ENCODE results near the gene RIPPLY2.
"Not testable (repeated sequence)": the region's sequence is repeated elsewhere in the genome, so short reads cannot be mapped to it uniquely, and the experiment has no call there.

The RIPPLY2 gene

GRCh38 chr6:83860782-83861495, 7.8 kb downstream of the RIPPLY2 start:
- DNase-seq, result peak; percentile 57 to 58

- no peak for DNase-seq
Observed at GRCh38 chr6:83862776-83863471, 9.8 kb downstream of the RIPPLY2 start.

DNA sequence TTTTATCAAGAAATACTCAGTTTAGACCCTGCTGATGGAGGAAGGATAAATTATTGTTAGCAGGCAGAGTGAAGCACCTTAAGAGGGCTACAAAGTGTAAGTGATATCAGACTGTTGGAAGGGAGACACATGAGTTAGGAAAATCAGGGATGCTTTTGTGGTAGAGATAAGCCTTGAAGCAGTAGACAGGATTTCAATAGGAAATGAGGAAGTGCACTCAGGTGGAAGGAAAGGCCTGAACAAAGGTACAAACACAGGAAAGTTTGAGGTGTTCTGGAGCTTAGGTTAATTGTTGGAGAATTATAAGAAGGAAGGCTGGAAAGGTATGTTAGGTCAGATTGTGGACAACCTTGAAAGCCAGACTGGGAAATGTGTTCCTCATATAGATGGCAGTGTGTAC, 13.9 kb downstream of the RIPPLY2 start:
- DNase-seq, result no peak

DNA sequence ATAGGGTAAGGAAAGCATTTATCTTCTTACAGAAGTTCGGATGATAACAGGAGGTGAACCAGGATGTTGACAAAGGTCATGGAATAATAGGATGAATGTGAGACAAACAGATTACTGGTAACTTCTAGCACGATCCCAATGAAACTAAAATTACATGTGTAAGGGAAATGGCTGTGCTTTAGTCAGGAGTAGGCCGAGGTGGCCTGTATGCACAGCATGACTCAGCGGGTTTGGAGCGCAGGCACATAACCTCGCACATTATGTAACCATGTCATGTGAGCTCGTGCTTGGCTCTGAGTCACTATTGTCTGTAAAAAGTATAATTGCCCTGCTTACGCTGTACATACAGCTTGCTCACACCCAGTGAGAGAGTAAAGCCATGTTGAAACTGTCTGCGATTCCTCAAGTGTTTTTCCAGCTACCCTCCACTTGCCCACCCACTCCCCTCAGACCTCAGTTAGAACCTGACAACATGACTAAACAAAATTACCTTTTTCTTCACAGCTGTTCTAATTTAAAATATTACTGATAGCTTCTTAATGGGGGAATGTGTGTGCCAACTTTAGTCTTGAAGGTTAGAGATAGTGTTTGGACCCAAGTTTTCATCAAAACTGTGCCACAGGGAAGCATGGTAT, 14.5 kb downstream of the RIPPLY2 start:
- no peak for DNase-seq

GRCh38 chr6:83868639-83869038, 15.5 kb downstream of the RIPPLY2 start:
- no peak for DNase-seq

DNA sequence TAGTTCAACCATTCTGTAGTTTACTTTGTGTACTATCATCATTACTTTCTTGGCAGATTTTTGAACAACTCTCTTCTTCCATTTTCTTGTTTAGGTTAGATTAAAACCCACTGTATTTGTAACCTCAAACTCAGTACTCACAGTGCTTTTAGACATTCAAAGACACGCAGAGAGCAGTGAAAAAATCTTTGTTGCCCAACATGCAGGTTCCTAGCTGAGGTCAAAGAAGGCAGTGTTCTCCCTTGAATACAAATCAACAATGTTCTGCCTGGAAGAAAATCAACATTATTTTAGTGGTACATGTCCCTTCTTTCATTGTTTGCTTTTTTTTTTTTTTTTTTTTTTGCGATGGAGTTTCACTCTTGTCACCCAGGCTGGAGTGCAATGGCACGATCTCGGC, 17.5 kb downstream of the RIPPLY2 start:
- DNase-seq, result no peak

GRCh38 chr6:83872386-83873118, 19.4 kb downstream of the RIPPLY2 start:
- no peak for DNase-seq

GRCh38 chr6:83873869-83874268, 20.7 kb downstream of the RIPPLY2 start:
- DNase-seq, result peak; percentile 68 to 73

GRCh38 chr6:83875843-83876242, 22.7 kb downstream of the RIPPLY2 start:
- no peak for DNase-seq

DNA sequence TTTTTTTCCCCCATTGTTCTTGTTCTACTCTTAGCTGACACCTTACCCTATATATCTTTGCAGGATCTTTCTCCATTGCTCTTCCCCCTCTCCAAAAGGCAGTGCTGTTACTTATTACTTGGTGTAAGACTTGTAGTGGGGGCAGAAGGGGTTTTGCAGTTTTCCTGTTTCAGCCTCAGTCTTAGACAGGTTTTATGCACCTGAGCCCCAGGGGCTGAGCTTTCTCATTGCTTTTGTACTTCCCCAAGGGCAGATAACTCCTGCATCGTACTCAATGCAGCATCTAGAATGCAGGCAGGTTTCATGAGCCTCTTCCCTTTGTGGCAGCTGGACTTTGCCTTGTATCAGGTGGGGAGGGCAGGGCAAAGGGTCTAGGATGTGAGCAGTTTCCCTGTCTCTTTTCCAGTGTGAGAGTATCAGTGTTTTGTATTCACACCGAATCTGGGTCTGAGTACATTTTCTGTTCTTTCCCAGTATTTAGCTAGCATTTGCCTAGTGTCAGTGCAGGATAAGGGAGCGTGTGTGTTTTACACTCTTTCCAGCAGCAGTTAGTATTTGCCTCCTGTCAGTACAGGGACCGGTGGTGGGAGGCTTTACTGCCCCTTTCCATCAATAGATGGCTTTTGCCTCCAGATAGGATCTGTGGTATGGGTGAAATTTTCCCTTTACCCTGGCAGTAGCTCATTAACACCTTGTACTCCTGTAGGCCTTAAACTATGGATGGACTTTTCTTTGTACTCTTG, 25.9 kb downstream of the RIPPLY2 start:
- DNase-seq, result no peak

DNA sequence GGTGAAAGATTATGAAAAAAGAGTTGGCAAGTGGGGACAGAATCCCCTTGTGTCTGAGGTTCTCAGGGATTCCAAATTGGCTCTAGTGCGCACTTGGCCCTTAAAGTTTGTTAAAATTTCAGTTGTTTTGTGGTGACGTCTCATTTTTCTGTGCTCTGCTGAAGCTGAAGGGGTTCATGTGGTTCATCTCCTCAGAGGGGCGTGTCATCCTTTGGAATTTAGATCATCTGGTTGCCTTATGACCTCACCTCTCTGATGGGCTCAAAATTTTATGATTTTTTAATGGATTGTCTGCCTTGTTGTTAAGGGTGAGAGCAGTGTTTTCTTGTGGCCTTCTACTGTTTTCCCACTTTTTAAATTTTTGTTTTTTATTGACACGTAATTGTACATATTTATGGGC, 26.6 kb downstream of the RIPPLY2 start:
- no peak for DNase-seq

DNA sequence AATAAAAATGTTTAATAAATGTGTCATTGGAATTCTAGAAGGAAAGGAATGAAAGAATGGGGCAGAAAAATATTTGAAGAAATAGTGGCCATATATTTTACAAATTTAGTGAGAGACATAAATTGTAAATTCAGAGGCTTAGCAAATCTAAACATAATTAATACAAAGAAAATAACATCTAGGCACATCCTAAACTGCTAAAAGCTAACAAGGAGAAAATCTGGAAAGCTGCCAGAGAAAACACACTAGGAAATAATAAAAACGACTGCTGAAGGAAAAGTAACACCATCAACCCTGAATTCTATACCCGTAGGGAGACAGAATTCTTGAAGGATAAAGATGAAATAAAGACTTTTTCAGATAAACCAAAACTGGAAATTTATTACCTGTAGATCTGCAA, 30.1 kb downstream of the RIPPLY2 start:
- DNase-seq, result no peak

GRCh38 chr6:83884523-83884922, 31.4 kb downstream of the RIPPLY2 start:
- peak; percentile 74 to 86 for DNase-seq

- DNase-seq, result no peak
Observed at GRCh38 chr6:83885984-83886383, 32.8 kb downstream of the RIPPLY2 start.

- DNase-seq, result no peak
Observed at GRCh38 chr6:83889621-83890020, 36.5 kb downstream of the RIPPLY2 start.

DNA sequence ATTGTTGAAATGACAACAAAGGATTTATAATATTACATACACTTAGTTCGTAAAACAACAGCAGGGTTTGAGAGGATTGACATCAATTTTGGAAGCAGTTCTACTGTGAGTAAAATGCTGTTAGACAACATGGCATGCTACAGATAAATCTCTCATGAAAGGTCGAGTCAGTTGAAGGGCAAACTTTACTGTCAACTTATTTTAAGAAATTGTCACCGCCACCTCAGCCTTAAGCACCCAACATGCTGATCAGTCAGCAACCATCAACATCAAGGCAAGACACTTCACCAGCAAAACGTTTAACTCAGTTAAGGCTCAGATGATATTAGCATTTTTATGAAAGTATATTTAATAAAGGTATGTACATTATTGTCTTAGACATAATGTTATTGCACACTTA, 37.4 kb downstream of the RIPPLY2 start:
- no peak for DNase-seq

GRCh38 chr6:83891586-83891985, 38.4 kb downstream of the RIPPLY2 start:
- DNase-seq, result no peak

DNA sequence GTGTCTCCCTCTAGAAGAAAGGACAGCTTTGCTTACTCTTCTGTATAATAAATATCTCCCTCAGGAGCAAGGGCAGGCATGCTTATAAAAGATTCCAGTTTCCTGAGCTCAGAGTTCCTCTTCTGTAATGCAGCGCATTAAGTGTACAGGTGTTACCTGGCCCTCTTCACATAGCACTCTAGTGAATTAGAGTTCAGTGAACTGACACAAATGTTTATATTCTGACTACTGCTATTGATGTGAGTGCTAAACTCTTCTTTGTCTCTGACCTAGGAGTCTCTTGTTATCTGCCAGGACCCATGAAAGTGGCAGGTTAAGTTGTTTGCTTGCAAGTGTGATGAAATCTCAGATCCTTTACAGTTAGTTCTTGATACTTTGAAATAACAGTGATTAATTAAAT, 39.9 kb downstream of the RIPPLY2 start:
- no peak for DNase-seq

DNA sequence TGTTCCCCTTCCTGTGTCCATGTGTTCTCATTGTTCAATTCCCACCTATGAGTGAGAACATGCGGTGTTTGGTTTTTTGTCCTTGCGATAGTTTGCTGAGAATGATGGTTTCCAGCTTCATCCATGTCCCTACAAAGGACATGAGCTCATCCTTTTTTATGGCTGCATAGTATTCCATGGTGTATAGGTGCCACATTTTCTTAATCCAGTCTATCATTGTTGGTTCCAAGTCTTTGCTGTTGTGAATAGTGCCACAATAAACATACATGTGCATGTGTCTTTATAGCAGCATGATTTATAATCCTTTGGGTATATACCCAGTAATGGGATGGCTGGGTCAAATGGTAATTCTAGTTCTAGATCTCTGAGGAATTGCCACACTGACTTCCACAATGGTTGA, 43.9 kb downstream of the RIPPLY2 start:
- DNase-seq, result not testable (repeated sequence)

DNA sequence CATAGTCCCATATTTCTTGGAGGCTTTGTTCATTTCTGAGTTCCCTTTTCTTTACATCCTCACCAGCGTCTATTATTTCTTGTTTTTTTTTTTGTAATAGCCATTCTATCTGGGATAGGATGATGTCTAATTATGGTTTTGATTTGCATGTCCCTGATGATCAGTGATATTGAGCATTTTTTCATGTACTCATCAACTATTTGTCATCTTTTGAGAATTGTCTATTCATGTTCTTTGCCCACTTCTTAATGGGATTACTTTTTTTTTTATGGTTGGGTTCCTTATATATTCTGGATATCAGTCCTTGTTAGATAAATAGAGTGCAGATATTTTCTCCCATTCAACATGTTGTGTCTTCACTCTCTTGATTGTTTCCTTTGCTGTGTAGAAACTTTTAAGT, 48.5 kb downstream of the RIPPLY2 start:
- no peak for DNase-seq

DNA sequence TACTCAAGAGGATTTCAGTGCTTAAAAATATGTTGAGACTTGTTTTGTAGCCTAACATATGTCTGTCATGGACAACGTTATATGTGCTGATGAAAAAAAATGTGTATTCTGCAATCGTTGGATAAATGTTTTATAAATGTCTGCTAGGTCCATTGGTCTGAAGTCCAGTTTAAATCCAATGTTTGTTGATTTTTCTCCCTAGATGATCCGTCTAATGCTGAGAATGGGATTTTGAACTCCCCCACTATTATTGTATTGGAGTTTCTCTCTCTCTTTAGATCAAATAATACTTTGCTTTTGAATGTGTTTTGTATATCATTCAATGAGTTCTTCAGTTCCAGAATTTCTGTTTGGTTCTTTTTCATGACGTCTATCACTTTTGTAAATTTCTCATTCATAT, 51.2 kb downstream of the RIPPLY2 start:
- DNase-seq, result no peak

- DNase-seq, result no peak
Observed at GRCh38 chr6:83905648-83906047, 52.5 kb downstream of the RIPPLY2 start.
